ENCODE results near the gene MIA2.
"Not testable (repeated sequence)": the region's sequence is repeated elsewhere in the genome, so short reads cannot be mapped to it uniquely, and the experiment has no call there.

The MIA2 gene

GRCh38 chr14:39291701-39292100 is 58.0 kb downstream of the MIA2 start:
- Histone ChIP-seq H3K4me3 (replicated peaks; ENCODE audit: insufficient read depth, low read length) (no peak overlapping the region), H3K27me3 (ENCODE audit: insufficient read depth, poor library complexity, severe bottlenecking) (no peaks in the 10 kb centered on the region), H3K27ac (replicated peaks) (no peak overlapping the region)
- TF ChIP-seq GABPA (IDR thresholded peaks at IDR 0.05; ENCODE audit: low read depth) (no peak), POLR2AphosphoS5 (IDR thresholded peaks at IDR 0.05; ENCODE audit: low read depth) (no peak), SPI1 (IDR thresholded peaks at IDR 0.05; ENCODE audit: borderline replicate concordance, low read depth) (no peak)
- TF ChIP-seq, protein P1, sequence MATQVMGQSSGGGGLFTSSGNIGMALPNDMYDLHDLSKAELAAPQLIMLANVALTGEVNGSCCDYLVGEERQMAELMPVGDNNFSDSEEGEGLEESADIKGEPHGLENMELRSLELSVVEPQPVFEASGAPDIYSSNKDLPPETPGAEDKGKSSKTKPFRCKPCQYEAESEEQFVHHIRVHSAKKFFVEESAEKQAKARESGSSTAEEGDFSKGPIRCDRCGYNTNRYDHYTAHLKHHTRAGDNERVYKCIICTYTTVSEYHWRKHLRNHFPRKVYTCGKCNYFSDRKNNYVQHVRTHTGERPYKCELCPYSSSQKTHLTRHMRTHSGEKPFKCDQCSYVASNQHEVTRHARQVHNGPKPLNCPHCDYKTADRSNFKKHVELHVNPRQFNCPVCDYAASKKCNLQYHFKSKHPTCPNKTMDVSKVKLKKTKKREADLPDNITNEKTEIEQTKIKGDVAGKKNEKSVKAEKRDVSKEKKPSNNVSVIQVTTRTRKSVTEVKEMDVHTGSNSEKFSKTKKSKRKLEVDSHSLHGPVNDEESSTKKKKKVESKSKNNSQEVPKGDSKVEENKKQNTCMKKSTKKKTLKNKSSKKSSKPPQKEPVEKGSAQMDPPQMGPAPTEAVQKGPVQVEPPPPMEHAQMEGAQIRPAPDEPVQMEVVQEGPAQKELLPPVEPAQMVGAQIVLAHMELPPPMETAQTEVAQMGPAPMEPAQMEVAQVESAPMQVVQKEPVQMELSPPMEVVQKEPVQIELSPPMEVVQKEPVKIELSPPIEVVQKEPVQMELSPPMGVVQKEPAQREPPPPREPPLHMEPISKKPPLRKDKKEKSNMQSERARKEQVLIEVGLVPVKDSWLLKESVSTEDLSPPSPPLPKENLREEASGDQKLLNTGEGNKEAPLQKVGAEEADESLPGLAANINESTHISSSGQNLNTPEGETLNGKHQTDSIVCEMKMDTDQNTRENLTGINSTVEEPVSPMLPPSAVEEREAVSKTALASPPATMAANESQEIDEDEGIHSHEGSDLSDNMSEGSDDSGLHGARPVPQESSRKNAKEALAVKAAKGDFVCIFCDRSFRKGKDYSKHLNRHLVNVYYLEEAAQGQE (IDR thresholded peaks at IDR 0.05; ENCODE audit: insufficient replicate concordance, low read depth) = no peak
- no peak for DNase-seq (ENCODE audit: low read depth in 1 of 2, low spot score in 1 of 2)

DNA sequence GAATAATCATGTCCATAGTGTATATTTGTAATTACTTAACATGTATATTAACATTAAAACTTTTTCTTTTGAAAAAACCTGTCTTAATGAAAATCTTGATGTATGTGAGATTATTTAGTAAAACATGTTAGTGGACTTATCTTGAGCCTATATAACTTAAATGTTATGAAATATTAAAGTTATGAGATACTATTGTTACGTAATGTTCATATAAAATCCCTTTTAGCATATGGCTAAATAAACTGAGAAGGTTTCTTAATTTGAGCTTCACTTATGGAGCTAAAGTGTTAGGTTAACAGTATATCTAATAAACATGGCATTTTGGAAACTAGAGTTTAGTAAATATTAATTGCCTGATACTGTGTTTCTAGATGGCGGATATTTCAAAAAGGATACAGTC is 59.9 kb downstream of the MIA2 start:
- no peaks in the 10 kb centered on the region for H3K27me3 ChIP-seq (ENCODE audit: insufficient read depth, poor library complexity, severe bottlenecking)
- no peak overlapping the region for H3K4me3 ChIP-seq (replicated peaks; ENCODE audit: insufficient read depth, low read length)
- TF ChIP-seq CTCF (IDR thresholded peaks at IDR 0.05; ENCODE audit: insufficient read depth, low read length) (no peak), SPI1 (IDR thresholded peaks at IDR 0.05; ENCODE audit: borderline replicate concordance, low read depth) (no peak), GABPA (IDR thresholded peaks at IDR 0.05; ENCODE audit: low read depth) (no peak), POLR2AphosphoS5 (IDR thresholded peaks at IDR 0.05; ENCODE audit: low read depth) (no peak)
- TF ChIP-seq, protein P1 (IDR thresholded peaks at IDR 0.05; ENCODE audit: insufficient replicate concordance, low read depth) = no peak
- H3K27ac ChIP-seq (replicated peaks) = no peak overlapping the region
- no peak for DNase-seq (ENCODE audit: low read depth in 1 of 2, low spot score in 1 of 2)

GRCh38 chr14:39300389-39300788 is 66.7 kb downstream of the MIA2 start:
- not testable (repeated sequence) for DNase-seq (ENCODE audit: low read depth in 1 of 2, low spot score in 1 of 2); H3K4me3 ChIP-seq (replicated peaks; ENCODE audit: insufficient read depth, low read length); H3K27ac ChIP-seq (replicated peaks); H3K27me3 ChIP-seq (ENCODE audit: insufficient read depth, poor library complexity, severe bottlenecking)

GRCh38 chr14:39302124-39302810 is 68.6 kb downstream of the MIA2 start:
- TF ChIP-seq CTCF (IDR thresholded peaks at IDR 0.05; ENCODE audit: insufficient read depth, low read length) (no peak), SPI1 (IDR thresholded peaks at IDR 0.05; ENCODE audit: borderline replicate concordance, low read depth) (no peak), GABPA (IDR thresholded peaks at IDR 0.05; ENCODE audit: low read depth) (no peak), POLR2AphosphoS5 (IDR thresholded peaks at IDR 0.05; ENCODE audit: low read depth) (no peak)
- TF ChIP-seq, protein P1 (IDR thresholded peaks at IDR 0.05; ENCODE audit: insufficient replicate concordance, low read depth) = no peak
- no peak overlapping the region for H3K27ac ChIP-seq (replicated peaks)
- DNase-seq (ENCODE audit: low read depth in 1 of 2, low spot score in 1 of 2) = no peak
- H3K27me3 ChIP-seq (ENCODE audit: insufficient read depth, poor library complexity, severe bottlenecking) = no peaks in the 10 kb centered on the region
- no peak overlapping the region for H3K4me3 ChIP-seq (replicated peaks; ENCODE audit: insufficient read depth, low read length)
